HG03108 (cell line): Measurements from ENCODE around the gene CABLES2.
"Not testable (repeated sequence)": the region's sequence is repeated elsewhere in the genome, so short reads cannot be mapped to it uniquely, and the experiment has no call there.

Source experiments
- ATAC-seq: cut with Tn5 transposase; IDR thresholded peaks from one replicate; pipeline ENCODE4 v1.9.1; 2021; ENCODE audit warnings: moderate library complexity; ENCODE audit not compliant: unreplicated experiment

CABLES2 gene

GRCh38 chr20:62374331-62375152, 32.5 kb downstream of the CABLES2 start:
- ATAC-seq, result no peak

GRCh38 chr20:62373631-62374179, 33.4 kb downstream of the CABLES2 start:
- ATAC-seq, result not testable (repeated sequence)

- ATAC-seq, result no peak
These were observed 34.8 kb downstream of the CABLES2 start for GRCh38 chr20:62372042-62372993.

- ATAC-seq, result no peak
These were observed 35.5 kb downstream of the CABLES2 start for GRCh38 chr20:62371588-62372041.

- no peak for ATAC-seq
These were observed 36.1 kb downstream of the CABLES2 start for GRCh38 chr20:62370807-62371587.

GRCh38 chr20:62370115-62370806, 36.8 kb downstream of the CABLES2 start:
- no peak for ATAC-seq

- no peak for ATAC-seq
These were observed 37.3 kb downstream of the CABLES2 start for GRCh38 chr20:62369815-62370114.

- ATAC-seq, result no peak
These were observed 37.9 kb downstream of the CABLES2 start for GRCh38 chr20:62368976-62369814.

- no peak for ATAC-seq
These were observed 38.6 kb downstream of the CABLES2 start for GRCh38 chr20:62368392-62368975.

GRCh38 chr20:62367633-62368391, 39.3 kb downstream of the CABLES2 start:
- ATAC-seq, result no peak

GRCh38 chr20:62367136-62367632, 39.9 kb downstream of the CABLES2 start, which contains the start of gene LAMA5:
Gene LAMA5 (minus strand): TSS chr20:62367312. CDS start chr20:62367245, 67 bp downstream.
- ATAC-seq, result no peak

GRCh38 chr20:62366370-62367135, 40.5 kb downstream of the CABLES2 start:
- ATAC-seq, result no peak

GRCh38 chr20:62365814-62366369, 41.2 kb downstream of the CABLES2 start:
- ATAC-seq, result no peak

GRCh38 chr20:62364911-62365736, 42.0 kb downstream of the CABLES2 start:
- no peak for ATAC-seq

GRCh38 chr20:62363920-62364851, 42.9 kb downstream of the CABLES2 start:
- no peak for ATAC-seq
